ENCODE measurements around the gene ENTREP1.

The ENTREP1 gene

DNA sequence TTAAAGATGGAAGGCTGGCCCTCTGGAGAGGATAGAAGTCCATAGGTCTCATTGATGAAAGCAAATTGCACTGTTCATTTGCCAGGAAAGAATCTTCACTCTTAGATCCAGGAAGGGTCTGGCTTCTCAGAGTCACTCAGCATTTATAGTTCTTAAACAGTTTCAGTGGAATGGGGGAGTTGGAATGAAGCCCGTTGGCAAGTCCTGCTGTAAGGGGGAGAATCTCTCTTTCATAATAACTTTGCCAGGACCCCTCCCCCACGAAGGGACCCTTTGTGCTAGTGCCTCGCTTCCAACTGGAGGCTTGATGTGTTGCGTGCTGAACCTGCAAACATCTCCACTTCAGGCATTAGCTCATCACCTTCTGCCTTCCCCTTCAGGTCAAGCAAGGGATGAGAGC, 57.1 kb downstream of the ENTREP1 start:
- Histone ChIP-seq H3K27ac (ENCODE audit: insufficient read depth, low read depth, low read length, poor library complexity, severe bottlenecking) (no peak overlapping the region), H3K27me3 (ENCODE audit: control insufficient read depth, insufficient read depth, low read length, poor library complexity, severe bottlenecking) (no peaks in the 10 kb centered on the region), H3K4me3 (ENCODE audit: insufficient read depth, low read depth, low read length) (no peak overlapping the region), H3K4me1 (ENCODE audit: control insufficient read depth, insufficient read depth, low read length) (peaks cover 4% of the 10 kb centered on the region), H3K9me3 (ENCODE audit: control insufficient read depth, low read length) (no peaks in the 10 kb centered on the region), H3K36me3 (ENCODE audit: control insufficient read depth, insufficient read depth, low read length) (no peaks in the 10 kb centered on the region)
- WGBS, 2 experiments, result 88 to 92% methylated on average over 4 of the region's 4 CpGs

DNA sequence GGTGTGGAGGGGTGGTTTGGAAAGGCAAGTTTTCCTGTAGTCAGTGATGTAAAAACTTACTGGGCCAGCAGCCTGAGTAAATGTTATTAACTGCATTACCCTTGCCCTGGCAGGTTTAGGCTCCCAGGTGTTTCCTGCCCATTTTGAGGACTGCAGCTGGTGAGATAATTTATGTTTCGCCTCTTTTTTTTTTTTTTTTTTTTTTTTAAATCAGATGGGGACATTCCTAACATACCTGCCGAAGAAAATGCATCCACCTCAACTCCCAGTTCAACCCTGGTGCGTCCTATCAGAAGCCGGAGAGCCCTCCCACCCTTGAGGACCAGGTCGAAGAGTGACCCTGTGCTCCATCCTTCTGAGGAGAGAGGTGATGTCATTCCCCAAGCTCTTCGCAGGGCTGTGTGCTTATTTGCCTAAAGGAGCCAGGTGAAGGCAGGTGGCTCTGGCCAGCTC, 60.6 kb downstream of the ENTREP1 start:
- no peak overlapping the region for H3K4me3 ChIP-seq (ENCODE audit: insufficient read depth, low read depth, low read length)
- peaks cover 4% of the 10 kb centered on the region for H3K4me1 ChIP-seq (ENCODE audit: control insufficient read depth, insufficient read depth, low read length)
- no peaks in the 10 kb centered on the region for H3K9me3 ChIP-seq (ENCODE audit: control insufficient read depth, low read length)
- H3K27ac ChIP-seq (ENCODE audit: insufficient read depth, low read depth, low read length, poor library complexity, severe bottlenecking), result no peak overlapping the region
- H3K36me3 ChIP-seq (ENCODE audit: control insufficient read depth, insufficient read depth, low read length), result no peaks in the 10 kb centered on the region
- H3K27me3 ChIP-seq (ENCODE audit: control insufficient read depth, insufficient read depth, low read length, poor library complexity, severe bottlenecking), result no peaks in the 10 kb centered on the region
- WGBS, 2 experiments, result 82 to 84% methylated on average over 5 to 6 of the region's 6 CpGs

DNA sequence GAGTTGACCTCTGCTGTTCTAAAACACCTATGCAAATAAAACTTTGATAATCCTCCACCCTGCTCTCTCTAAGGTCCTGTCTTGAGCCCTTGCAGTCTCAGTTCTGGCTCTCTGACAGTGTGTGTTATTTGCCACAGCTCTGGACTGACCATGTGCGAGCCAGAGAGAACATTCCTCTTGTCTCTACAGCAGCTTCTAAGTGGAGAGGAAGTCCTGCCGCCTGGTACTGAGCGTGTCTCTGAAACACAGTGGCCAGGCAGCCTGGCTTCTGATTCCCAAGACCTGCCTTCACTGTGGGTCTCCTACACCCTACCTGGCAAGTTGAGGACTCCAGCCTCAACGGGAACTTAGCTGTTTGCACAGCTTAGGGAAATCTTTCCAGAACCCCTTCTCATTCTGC, 61.6 kb downstream of the ENTREP1 start:
- peaks cover 4% of the 10 kb centered on the region for H3K4me1 ChIP-seq (ENCODE audit: control insufficient read depth, insufficient read depth, low read length)
- H3K27me3 ChIP-seq (ENCODE audit: control insufficient read depth, insufficient read depth, low read length, poor library complexity, severe bottlenecking), result no peaks in the 10 kb centered on the region
- WGBS, 2 experiments, result 91 to 96% methylated on average over 4 of the region's 4 CpGs
- H3K36me3 ChIP-seq (ENCODE audit: control insufficient read depth, insufficient read depth, low read length), result no peaks in the 10 kb centered on the region
- no peak overlapping the region for H3K4me3 ChIP-seq (ENCODE audit: insufficient read depth, low read depth, low read length)
- H3K9me3 ChIP-seq (ENCODE audit: control insufficient read depth, low read length), result no peaks in the 10 kb centered on the region
- H3K27ac ChIP-seq (ENCODE audit: insufficient read depth, low read depth, low read length, poor library complexity, severe bottlenecking), result no peak overlapping the region

DNA sequence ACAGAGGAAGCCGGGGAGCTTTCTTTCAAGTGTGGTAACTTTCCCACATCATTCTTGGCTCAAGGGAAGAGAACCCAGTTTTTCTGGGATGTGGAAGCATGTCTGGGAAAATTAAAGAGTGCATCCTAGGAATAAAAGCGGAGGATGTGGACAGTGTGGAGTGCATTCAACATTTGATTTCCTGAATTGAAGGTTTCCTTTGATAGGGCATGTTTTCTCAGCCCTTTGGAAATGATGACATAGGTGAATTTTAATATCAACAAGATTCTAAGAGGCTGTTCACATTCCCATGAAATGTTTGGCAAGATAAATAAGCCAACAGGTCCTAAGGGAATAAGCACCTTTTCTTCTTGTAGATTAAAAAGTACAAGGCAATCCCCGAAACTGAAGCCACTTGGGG, 63.6 kb downstream of the ENTREP1 start:
- no peaks in the 10 kb centered on the region for H3K27me3 ChIP-seq (ENCODE audit: control insufficient read depth, insufficient read depth, low read length, poor library complexity, severe bottlenecking)
- H3K27ac ChIP-seq (ENCODE audit: insufficient read depth, low read depth, low read length, poor library complexity, severe bottlenecking), result no peak overlapping the region
- no peak overlapping the region for H3K4me3 ChIP-seq (ENCODE audit: insufficient read depth, low read depth, low read length)
- H3K9me3 ChIP-seq (ENCODE audit: control insufficient read depth, low read length), result no peaks in the 10 kb centered on the region
- 94% methylated on average over 3 of the region's 3 CpGs for WGBS, 2 experiments
- H3K36me3 ChIP-seq (ENCODE audit: control insufficient read depth, insufficient read depth, low read length), result no peaks in the 10 kb centered on the region
- no peaks in the 10 kb centered on the region for H3K4me1 ChIP-seq (ENCODE audit: control insufficient read depth, insufficient read depth, low read length)

DNA sequence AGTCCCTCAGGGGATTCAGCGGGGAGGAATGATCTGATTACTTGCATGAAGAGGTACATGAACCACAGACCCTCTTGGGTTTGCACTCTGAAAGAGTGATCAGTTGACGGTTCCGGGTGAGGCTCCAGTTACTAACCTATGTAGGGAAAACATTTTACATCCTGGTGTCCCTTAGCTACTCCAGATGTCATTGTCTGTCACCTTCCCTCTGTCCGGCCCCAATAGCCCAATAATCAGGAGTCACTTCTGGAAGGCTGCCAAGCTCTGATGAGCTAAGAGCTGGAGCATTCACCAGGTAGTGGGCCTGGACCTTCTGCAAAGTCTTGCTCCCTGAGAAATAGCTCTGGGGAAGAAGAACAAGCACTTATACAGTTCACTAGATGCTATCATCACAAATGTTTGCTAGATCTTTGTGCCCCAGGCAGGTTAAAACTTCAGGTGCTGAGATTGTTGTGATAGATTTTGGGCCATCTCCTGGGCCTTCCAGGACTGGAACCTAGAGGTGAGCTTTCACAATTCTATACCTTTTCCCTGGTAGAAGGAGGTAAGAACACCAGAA, 64.5 kb downstream of the ENTREP1 start:
- Histone ChIP-seq H3K4me1 (ENCODE audit: control insufficient read depth, insufficient read depth, low read length) (no peaks in the 10 kb centered on the region), H3K36me3 (ENCODE audit: control insufficient read depth, insufficient read depth, low read length) (no peaks in the 10 kb centered on the region), H3K4me3 (ENCODE audit: insufficient read depth, low read depth, low read length) (no peak overlapping the region), H3K27me3 (ENCODE audit: control insufficient read depth, insufficient read depth, low read length, poor library complexity, severe bottlenecking) (no peaks in the 10 kb centered on the region), H3K27ac (ENCODE audit: insufficient read depth, low read depth, low read length, poor library complexity, severe bottlenecking) (no peak overlapping the region), H3K9me3 (ENCODE audit: control insufficient read depth, low read length) (no peaks in the 10 kb centered on the region)
- WGBS, 2 experiments, result 93% methylated on average over 4 of the region's 4 CpGs

DNA sequence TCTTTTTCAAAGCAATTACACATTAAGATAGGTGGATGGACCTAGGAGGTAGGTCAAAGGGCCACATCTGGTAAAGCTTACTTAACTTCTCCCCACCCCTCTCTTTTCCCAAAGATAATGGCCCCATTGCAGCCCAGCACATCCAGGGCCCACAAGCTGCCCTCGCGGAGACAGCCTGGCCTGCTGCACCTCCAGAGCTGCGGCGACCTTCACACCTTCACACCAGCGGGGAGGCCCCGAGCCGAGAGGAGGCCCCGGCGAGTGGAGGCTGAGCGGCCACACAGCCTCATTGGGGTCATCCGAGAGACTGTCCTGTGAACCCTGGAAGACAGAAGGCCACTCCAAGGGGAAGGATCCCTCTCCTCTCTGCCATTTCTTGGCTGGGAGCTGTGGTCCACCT, 66.5 kb downstream of the ENTREP1 start:
- no peaks in the 10 kb centered on the region for H3K27me3 ChIP-seq (ENCODE audit: control insufficient read depth, insufficient read depth, low read length, poor library complexity, severe bottlenecking)
- H3K9me3 ChIP-seq (ENCODE audit: control insufficient read depth, low read length), result no peaks in the 10 kb centered on the region
- no peaks in the 10 kb centered on the region for H3K36me3 ChIP-seq (ENCODE audit: control insufficient read depth, insufficient read depth, low read length)
- H3K4me3 ChIP-seq (ENCODE audit: insufficient read depth, low read depth, low read length), result no peak overlapping the region
- no peak overlapping the region for H3K27ac ChIP-seq (ENCODE audit: insufficient read depth, low read depth, low read length, poor library complexity, severe bottlenecking)
- WGBS, 2 experiments, result 97% methylated on average over 11 of the region's 11 CpGs
- no peaks in the 10 kb centered on the region for H3K4me1 ChIP-seq (ENCODE audit: control insufficient read depth, insufficient read depth, low read length)

DNA sequence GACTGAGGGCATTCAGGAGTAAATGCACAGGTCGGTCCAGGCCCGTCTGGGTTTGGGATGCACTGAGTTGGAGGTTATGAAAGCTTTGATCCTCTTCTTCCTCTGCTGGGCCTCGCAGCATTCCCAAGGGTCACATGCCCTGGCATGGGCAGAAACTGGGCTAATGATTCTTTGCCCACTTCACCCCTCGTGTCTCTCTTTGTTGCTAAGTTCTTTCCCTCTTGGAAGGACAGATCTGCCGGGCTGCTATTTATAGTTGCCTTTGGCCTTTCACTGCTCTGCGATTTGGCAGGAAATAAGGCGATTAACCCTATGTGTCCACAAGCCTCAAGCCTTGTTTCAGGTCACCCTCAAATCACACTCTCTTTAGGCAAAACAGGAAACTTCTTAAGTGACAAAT, 66.9 kb downstream of the ENTREP1 start:
- H3K9me3 ChIP-seq (ENCODE audit: control insufficient read depth, low read length), result no peaks in the 10 kb centered on the region
- 93 to 94% methylated on average over 7 of the region's 7 CpGs for WGBS, 2 experiments
- H3K36me3 ChIP-seq (ENCODE audit: control insufficient read depth, insufficient read depth, low read length), result no peaks in the 10 kb centered on the region
- no peaks in the 10 kb centered on the region for H3K27me3 ChIP-seq (ENCODE audit: control insufficient read depth, insufficient read depth, low read length, poor library complexity, severe bottlenecking)
- H3K4me1 ChIP-seq (ENCODE audit: control insufficient read depth, insufficient read depth, low read length), result no peaks in the 10 kb centered on the region
- H3K4me3 ChIP-seq (ENCODE audit: insufficient read depth, low read depth, low read length), result no peak overlapping the region
- H3K27ac ChIP-seq (ENCODE audit: insufficient read depth, low read depth, low read length, poor library complexity, severe bottlenecking), result no peak overlapping the region

DNA sequence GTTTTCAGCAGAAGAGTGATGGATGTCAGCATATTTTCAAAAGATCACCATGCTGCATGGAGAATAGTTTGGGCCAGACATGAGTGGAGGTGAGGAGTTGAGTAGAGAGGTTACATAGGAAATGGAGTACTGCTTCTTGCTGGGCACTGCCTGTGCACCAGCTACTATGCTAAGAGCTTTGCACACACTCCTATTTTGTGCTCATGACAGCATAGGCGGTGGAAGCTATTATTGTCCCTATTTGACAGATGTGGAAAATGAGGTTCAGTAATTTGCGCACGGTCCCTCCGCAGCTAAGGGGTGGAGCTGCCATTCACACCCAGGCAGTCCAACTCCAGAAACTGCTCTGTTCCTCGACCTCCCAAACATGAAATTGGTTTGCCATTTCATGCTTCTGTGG, 67.8 kb downstream of the ENTREP1 start:
- no peaks in the 10 kb centered on the region for H3K9me3 ChIP-seq (ENCODE audit: control insufficient read depth, low read length)
- H3K4me3 ChIP-seq (ENCODE audit: insufficient read depth, low read depth, low read length), result no peak overlapping the region
- H3K36me3 ChIP-seq (ENCODE audit: control insufficient read depth, insufficient read depth, low read length), result no peaks in the 10 kb centered on the region
- no peaks in the 10 kb centered on the region for H3K4me1 ChIP-seq (ENCODE audit: control insufficient read depth, insufficient read depth, low read length)
- H3K27ac ChIP-seq (ENCODE audit: insufficient read depth, low read depth, low read length, poor library complexity, severe bottlenecking), result no peak overlapping the region
- no peaks in the 10 kb centered on the region for H3K27me3 ChIP-seq (ENCODE audit: control insufficient read depth, insufficient read depth, low read length, poor library complexity, severe bottlenecking)
- WGBS, 2 experiments, result 95 to 96% methylated on average over 5 of the region's 5 CpGs

DNA sequence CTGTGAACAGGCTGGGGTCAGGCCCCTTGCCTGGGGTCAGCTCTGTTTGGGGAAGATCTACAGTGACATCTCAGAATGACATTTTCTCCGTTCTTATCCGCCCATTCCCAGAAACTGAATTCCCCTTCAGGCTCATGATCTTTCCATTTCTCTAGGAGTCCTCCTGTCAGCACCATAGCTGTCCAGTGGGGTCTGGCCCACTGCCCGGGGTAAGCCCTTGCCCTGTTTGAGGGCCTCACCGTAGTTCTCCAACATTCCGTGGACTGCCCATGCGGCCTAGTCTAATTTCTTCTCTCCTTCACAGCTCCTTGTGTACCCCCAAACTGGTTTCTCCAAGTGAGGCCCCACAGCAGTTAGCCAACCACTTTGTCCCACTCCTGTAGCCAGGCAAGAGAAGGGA, 68.4 kb downstream of the ENTREP1 start:
- H3K9me3 ChIP-seq (ENCODE audit: control insufficient read depth, low read length), result no peaks in the 10 kb centered on the region
- no peak overlapping the region for H3K4me3 ChIP-seq (ENCODE audit: insufficient read depth, low read depth, low read length)
- H3K36me3 ChIP-seq (ENCODE audit: control insufficient read depth, insufficient read depth, low read length), result no peaks in the 10 kb centered on the region
- no peaks in the 10 kb centered on the region for H3K27me3 ChIP-seq (ENCODE audit: control insufficient read depth, insufficient read depth, low read length, poor library complexity, severe bottlenecking)
- no peaks in the 10 kb centered on the region for H3K4me1 ChIP-seq (ENCODE audit: control insufficient read depth, insufficient read depth, low read length)
- no peak overlapping the region for H3K27ac ChIP-seq (ENCODE audit: insufficient read depth, low read depth, low read length, poor library complexity, severe bottlenecking)
- 94 to 95% methylated on average over 6 of the region's 6 CpGs for WGBS, 2 experiments

DNA sequence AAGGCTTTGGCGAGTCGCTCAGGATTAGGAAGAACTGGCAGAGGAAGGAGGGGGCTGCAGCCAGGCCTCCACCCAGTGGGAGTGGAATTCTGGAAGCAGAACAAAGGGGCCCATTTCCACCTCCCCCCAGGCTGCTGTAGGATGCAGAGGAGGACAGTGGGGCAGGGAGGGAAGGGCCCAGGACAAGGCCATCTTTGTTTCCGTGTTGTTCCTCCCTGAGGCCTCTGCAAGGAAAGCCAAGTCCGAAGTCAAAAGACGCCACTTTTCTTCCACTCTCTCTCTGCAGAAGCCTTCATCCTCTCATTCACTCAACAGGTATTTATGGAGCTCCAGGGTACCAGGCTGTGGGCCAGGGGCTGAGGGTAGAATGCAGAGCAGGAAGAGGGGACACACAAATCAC, 70.7 kb downstream of the ENTREP1 start:
- Histone ChIP-seq H3K9me3 (ENCODE audit: control insufficient read depth, low read length) (no peaks in the 10 kb centered on the region), H3K36me3 (ENCODE audit: control insufficient read depth, insufficient read depth, low read length) (no peaks in the 10 kb centered on the region), H3K4me3 (ENCODE audit: insufficient read depth, low read depth, low read length) (no peak overlapping the region), H3K27me3 (ENCODE audit: control insufficient read depth, insufficient read depth, low read length, poor library complexity, severe bottlenecking) (no peaks in the 10 kb centered on the region), H3K27ac (ENCODE audit: insufficient read depth, low read depth, low read length, poor library complexity, severe bottlenecking) (no peak overlapping the region), H3K4me1 (ENCODE audit: control insufficient read depth, insufficient read depth, low read length) (no peaks in the 10 kb centered on the region)
- WGBS, 2 experiments, result 79 to 81% methylated on average over 5 of the region's 5 CpGs

DNA sequence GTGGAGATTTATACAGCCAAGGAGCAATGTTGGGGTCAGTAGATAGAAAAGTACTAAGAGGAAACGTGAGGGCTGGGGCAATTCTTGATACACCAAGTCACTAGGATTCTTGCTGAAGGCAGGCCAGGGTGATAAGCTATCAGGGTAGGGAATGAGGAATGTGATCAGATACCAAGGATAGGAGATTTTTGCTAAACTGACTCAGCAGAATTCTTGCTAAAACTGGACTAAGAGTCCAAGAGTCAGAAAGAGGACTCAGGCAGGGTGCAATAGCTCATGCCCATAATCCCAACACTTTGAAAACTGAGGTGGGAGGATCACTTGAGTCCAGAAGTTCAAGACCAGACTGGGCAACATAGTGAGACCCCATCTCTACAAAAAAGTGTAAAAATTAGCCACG, 71.7 kb downstream of the ENTREP1 start:
- Histone ChIP-seq H3K9me3 (ENCODE audit: control insufficient read depth, low read length) (no peaks in the 10 kb centered on the region), H3K27me3 (ENCODE audit: control insufficient read depth, insufficient read depth, low read length, poor library complexity, severe bottlenecking) (no peaks in the 10 kb centered on the region), H3K36me3 (ENCODE audit: control insufficient read depth, insufficient read depth, low read length) (no peaks in the 10 kb centered on the region), H3K27ac (ENCODE audit: insufficient read depth, low read depth, low read length, poor library complexity, severe bottlenecking) (no peak overlapping the region), H3K4me3 (ENCODE audit: insufficient read depth, low read depth, low read length) (no peak overlapping the region), H3K4me1 (ENCODE audit: control insufficient read depth, insufficient read depth, low read length) (no peaks in the 10 kb centered on the region)
- 89 to 92% methylated on average over 2 of the region's 2 CpGs for WGBS, 2 experiments

All from ectodermal cell (in vitro differentiated cells).